ENCODE measurements around the gene PTPRZ1.

Gene PTPRZ1

DNA sequence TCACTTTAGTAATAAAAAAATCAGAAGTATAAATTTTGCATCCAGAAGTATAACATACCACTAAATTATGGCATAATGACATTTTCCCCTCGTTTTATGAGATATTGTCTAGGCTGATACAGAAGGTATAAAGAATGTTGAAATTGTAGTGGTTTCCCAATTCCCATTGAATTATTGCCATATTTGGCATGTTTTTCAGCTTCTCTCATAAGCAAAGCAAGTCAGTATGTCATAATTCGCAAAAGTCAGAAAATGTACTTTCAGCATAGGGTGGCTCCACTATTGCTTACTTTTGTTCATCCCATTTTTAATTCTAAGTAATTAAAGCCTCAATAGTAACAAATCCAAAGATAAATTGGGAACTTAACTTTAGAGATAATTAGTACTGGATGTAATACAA is 19.7 kb upstream of the PTPRZ1 start:
- Histone ChIP-seq H3K4me3 (IDR thresholded peaks at IDR 0.05; ENCODE audit: insufficient read depth, low read depth, low read length) (no peak overlapping the region), H3K9ac (no peak overlapping the region), H3K4me2 (no peak overlapping the region), H3K4me1 (ENCODE audit: low read depth, poor library complexity, severe bottlenecking) (no peaks in the 10 kb centered on the region), H3K36me3 (ENCODE audit: insufficient read depth) (no peaks in the 10 kb centered on the region), H3K27me3 (ENCODE audit: insufficient read depth, low read depth) (no peaks in the 10 kb centered on the region), H2AFZ (ENCODE audit: low read depth) (no peak overlapping the region), H3K27ac (no peak overlapping the region), H4K20me1 (ENCODE audit: insufficient read depth) (no peaks in the 10 kb centered on the region; the same call in 1 of the 2 replicates), H3K79me2 (ENCODE audit: insufficient read depth, low read depth) (no peaks in the 10 kb centered on the region)
- TF ChIP-seq, protein P1, sequence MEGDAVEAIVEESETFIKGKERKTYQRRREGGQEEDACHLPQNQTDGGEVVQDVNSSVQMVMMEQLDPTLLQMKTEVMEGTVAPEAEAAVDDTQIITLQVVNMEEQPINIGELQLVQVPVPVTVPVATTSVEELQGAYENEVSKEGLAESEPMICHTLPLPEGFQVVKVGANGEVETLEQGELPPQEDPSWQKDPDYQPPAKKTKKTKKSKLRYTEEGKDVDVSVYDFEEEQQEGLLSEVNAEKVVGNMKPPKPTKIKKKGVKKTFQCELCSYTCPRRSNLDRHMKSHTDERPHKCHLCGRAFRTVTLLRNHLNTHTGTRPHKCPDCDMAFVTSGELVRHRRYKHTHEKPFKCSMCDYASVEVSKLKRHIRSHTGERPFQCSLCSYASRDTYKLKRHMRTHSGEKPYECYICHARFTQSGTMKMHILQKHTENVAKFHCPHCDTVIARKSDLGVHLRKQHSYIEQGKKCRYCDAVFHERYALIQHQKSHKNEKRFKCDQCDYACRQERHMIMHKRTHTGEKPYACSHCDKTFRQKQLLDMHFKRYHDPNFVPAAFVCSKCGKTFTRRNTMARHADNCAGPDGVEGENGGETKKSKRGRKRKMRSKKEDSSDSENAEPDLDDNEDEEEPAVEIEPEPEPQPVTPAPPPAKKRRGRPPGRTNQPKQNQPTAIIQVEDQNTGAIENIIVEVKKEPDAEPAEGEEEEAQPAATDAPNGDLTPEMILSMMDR (conservative IDR thresholded peaks at IDR 0.05; ENCODE audit: low read depth, low read length), result no peak

DNA sequence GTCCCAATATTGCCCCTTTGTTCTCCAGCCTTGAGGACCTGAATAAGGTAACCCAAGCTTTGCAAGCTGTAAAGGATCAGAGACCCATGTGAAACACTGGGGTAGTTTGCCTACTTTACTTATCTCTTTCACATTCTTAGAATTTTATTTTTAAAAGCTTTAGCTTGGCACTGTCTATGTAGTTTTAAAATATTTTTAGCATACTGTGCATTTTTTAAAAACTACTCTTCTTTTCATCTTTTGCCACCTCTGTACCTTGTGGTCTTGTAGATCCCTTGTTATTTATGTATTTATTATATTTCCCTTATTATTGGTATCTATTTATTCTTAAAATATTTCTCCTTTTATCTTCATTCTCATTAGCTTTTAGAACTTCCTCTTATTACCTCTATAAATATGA is 12.0 kb upstream of the PTPRZ1 start:
- Histone ChIP-seq H3K4me1 (ENCODE audit: low read depth, poor library complexity, severe bottlenecking) (no peaks in the 10 kb centered on the region), H3K9ac (no peak overlapping the region), H3K4me2 (no peak overlapping the region), H2AFZ (ENCODE audit: low read depth) (no peak overlapping the region), H4K20me1 (ENCODE audit: insufficient read depth) (no peaks in the 10 kb centered on the region), H3K79me2 (ENCODE audit: insufficient read depth, low read depth) (no peaks in the 10 kb centered on the region), H3K27me3 (ENCODE audit: insufficient read depth, low read depth) (no peaks in the 10 kb centered on the region), H3K36me3 (ENCODE audit: insufficient read depth) (no peaks in the 10 kb centered on the region), H3K27ac (no peak overlapping the region), H3K4me3 (IDR thresholded peaks at IDR 0.05; ENCODE audit: insufficient read depth, low read depth, low read length) (no peak overlapping the region)
- TF ChIP-seq, protein P1 (conservative IDR thresholded peaks at IDR 0.05; ENCODE audit: low read depth, low read length), result no peak

DNA sequence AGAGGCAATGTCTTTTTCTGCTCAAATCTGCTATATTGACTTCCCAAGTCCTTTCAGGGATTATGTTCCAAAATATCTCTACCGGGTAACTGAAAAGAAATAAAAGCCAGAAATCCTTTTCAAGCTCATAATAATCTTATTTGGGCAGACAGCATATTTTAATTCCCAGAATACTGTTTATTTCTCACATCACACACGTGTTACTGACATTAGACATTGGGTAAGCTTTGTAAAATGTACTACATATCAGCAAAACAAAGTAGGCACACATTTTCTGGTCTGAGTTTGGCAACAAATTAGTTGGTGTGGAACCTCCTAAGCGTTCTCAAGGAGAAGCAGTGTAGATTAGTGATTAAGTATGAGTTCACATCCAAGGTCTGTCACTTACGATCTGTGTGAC is 10.4 kb upstream of the PTPRZ1 start:
- Histone ChIP-seq H3K79me2 (ENCODE audit: insufficient read depth, low read depth) (no peaks in the 10 kb centered on the region), H3K4me1 (ENCODE audit: low read depth, poor library complexity, severe bottlenecking) (no peaks in the 10 kb centered on the region), H3K36me3 (ENCODE audit: insufficient read depth) (no peaks in the 10 kb centered on the region), H2AFZ (ENCODE audit: low read depth) (no peak overlapping the region), H4K20me1 (ENCODE audit: insufficient read depth) (no peaks in the 10 kb centered on the region), H3K27me3 (ENCODE audit: insufficient read depth, low read depth) (no peaks in the 10 kb centered on the region), H3K27ac (no peak overlapping the region), H3K4me3 (IDR thresholded peaks at IDR 0.05; ENCODE audit: insufficient read depth, low read depth, low read length) (no peak overlapping the region), H3K9ac (no peak overlapping the region), H3K4me2 (no peak overlapping the region)
- TF ChIP-seq, protein P1 (conservative IDR thresholded peaks at IDR 0.05; ENCODE audit: low read depth, low read length), result no peak

DNA sequence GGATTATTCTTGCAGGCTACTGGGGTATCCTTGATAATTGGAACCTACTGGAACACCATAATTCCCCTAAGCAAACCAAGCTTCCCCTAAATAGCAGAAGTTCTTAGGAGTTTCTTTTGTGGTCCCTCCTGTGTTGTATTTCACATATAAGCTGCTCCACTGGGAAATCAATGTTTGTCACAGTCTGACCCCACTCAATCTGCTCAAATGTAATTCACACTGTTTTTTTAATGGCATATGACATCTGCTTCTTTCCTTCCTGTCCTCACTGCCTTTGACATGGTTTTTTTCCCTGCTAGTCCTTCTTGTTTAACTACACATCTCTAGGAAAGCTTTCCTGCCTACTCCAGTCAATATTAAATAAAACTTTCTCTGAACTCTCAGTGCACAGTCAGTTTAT is 1.8 kb upstream of the PTPRZ1 start:
- no peaks in the 10 kb centered on the region for H4K20me1 ChIP-seq (ENCODE audit: insufficient read depth)
- no peak overlapping the region for H3K9ac ChIP-seq
- no peak overlapping the region for H3K4me2 ChIP-seq
- no peak overlapping the region for H2AFZ ChIP-seq (ENCODE audit: low read depth)
- H3K27me3 ChIP-seq (ENCODE audit: insufficient read depth, low read depth), result no peaks in the 10 kb centered on the region
- H3K4me1 ChIP-seq (ENCODE audit: low read depth, poor library complexity, severe bottlenecking), result peaks cover 5% of the 10 kb centered on the region
- no peak overlapping the region for H3K27ac ChIP-seq
- H3K79me2 ChIP-seq (ENCODE audit: insufficient read depth, low read depth), result no peaks in the 10 kb centered on the region
- no peak overlapping the region for H3K4me3 ChIP-seq (IDR thresholded peaks at IDR 0.05; ENCODE audit: insufficient read depth, low read depth, low read length)
- H3K36me3 ChIP-seq (ENCODE audit: insufficient read depth), result no peaks in the 10 kb centered on the region
- TF ChIP-seq, protein P1 (conservative IDR thresholded peaks at IDR 0.05; ENCODE audit: low read depth, low read length), result no peak
